Measurements from ENCODE around the gene DCLRE1A.

The DCLRE1A gene

GRCh38 chr10:113854761-113855588 is 1.1 kb upstream of the DCLRE1A start (continued):
- TF ChIP-seq MEIS1 (CRISPR knock-in tag; IDR thresholded peaks at IDR 0.05; ENCODE audit: borderline replicate concordance) (no peak), ZNF223 (tag by site-specific recombination; IDR thresholded peaks at IDR 0.05) (no peak), ZNF510 (tag by site-specific recombination; IDR thresholded peaks at IDR 0.05; ENCODE audit: insufficient replicate concordance) (no peak), SCRT1 (tag by site-specific recombination; IDR thresholded peaks at IDR 0.05; ENCODE audit: borderline replicate concordance) (no peak), KLF10 (tag by site-specific recombination; IDR thresholded peaks at IDR 0.05) (no peak), ZBTB7A (tag by site-specific recombination; IDR thresholded peaks at IDR 0.05; ENCODE audit: low read depth) (no peak), FEZF1 (tag by site-specific recombination; IDR thresholded peaks at IDR 0.05) (no peak), ZNF416 (tag by site-specific recombination; IDR thresholded peaks at IDR 0.05) (no peak), ZNF560 (tag by site-specific recombination; IDR thresholded peaks at IDR 0.05; ENCODE audit: borderline replicate concordance) (no peak), ZNF600 (tag by site-specific recombination; IDR thresholded peaks at IDR 0.05) (peak; percentile 85), ZNF140 (tag by site-specific recombination; IDR thresholded peaks at IDR 0.05) (no peak), GLI4 (tag by site-specific recombination; IDR thresholded peaks at IDR 0.05) (peak; percentile 58; the same call in 1 of the 2 replicates), ZNF202 (tag by site-specific recombination; IDR thresholded peaks at IDR 0.05; ENCODE audit: borderline replicate concordance) (no peak), ZNF555 (tag by site-specific recombination; conservative IDR thresholded peaks at IDR 0.05) (no peak), ZNF394 (tag by site-specific recombination; IDR thresholded peaks at IDR 0.05; ENCODE audit: borderline replicate concordance) (no peak), ZNF324 (tag by site-specific recombination; IDR thresholded peaks at IDR 0.05) (no peak), ZNF280C (tag by site-specific recombination; IDR thresholded peaks at IDR 0.05) (no peak), ZNF561 (tag by site-specific recombination; IDR thresholded peaks at IDR 0.05; ENCODE audit: borderline replicate concordance) (peak; percentile 72; the same call in 1 of the 2 replicates), ZNF19 (tag by site-specific recombination; IDR thresholded peaks at IDR 0.05; ENCODE audit: low read depth) (no peak), ZNF184 (tag by site-specific recombination; IDR thresholded peaks at IDR 0.05) (no peak), ZNF777 (tag by site-specific recombination; IDR thresholded peaks at IDR 0.05; ENCODE audit: borderline replicate concordance) (peak; percentile 75), BCL11B (tag by site-specific recombination; IDR thresholded peaks at IDR 0.05; ENCODE audit: low read depth) (0 out of 2 replicates have a peak, but pooled peaks have one; percentile 12), ZNF24 (tag by site-specific recombination; IDR thresholded peaks at IDR 0.05) (no peak), EGR2 (tag by site-specific recombination; IDR thresholded peaks at IDR 0.05; ENCODE audit: low read depth) (no peak), ZNF248 (tag by site-specific recombination; IDR thresholded peaks at IDR 0.05) (no peak)
- TF ChIP-seq, protein P1, sequence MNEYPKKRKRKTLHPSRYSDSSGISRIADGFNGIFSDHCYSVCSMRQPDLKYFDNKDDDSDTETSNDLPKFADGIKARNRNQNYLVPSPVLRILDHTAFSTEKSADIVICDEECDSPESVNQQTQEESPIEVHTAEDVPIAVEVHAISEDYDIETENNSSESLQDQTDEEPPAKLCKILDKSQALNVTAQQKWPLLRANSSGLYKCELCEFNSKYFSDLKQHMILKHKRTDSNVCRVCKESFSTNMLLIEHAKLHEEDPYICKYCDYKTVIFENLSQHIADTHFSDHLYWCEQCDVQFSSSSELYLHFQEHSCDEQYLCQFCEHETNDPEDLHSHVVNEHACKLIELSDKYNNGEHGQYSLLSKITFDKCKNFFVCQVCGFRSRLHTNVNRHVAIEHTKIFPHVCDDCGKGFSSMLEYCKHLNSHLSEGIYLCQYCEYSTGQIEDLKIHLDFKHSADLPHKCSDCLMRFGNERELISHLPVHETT (tag by site-specific recombination; IDR thresholded peaks at IDR 0.05), result no peak
- TF ChIP-seq, protein P2, sequence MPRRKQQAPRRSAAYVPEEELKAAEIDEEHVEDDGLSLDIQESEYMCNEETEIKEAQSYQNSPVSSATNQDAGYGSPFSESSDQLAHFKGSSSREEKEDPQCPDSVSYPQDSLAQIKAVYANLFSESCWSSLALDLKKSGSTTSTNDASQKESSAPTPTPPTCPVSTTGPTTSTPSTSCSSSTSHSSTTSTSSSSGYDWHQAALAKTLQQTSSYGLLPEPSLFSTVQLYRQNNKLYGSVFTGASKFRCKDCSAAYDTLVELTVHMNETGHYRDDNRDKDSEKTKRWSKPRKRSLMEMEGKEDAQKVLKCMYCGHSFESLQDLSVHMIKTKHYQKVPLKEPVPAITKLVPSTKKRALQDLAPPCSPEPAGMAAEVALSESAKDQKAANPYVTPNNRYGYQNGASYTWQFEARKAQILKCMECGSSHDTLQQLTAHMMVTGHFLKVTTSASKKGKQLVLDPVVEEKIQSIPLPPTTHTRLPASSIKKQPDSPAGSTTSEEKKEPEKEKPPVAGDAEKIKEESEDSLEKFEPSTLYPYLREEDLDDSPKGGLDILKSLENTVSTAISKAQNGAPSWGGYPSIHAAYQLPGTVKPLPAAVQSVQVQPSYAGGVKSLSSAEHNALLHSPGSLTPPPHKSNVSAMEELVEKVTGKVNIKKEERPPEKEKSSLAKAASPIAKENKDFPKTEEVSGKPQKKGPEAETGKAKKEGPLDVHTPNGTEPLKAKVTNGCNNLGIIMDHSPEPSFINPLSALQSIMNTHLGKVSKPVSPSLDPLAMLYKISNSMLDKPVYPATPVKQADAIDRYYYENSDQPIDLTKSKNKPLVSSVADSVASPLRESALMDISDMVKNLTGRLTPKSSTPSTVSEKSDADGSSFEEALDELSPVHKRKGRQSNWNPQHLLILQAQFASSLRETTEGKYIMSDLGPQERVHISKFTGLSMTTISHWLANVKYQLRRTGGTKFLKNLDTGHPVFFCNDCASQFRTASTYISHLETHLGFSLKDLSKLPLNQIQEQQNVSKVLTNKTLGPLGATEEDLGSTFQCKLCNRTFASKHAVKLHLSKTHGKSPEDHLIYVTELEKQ (tag by site-specific recombination; IDR thresholded peaks at IDR 0.05; ENCODE audit: borderline replicate concordance), result no peak
- TF ChIP-seq, protein P3, sequence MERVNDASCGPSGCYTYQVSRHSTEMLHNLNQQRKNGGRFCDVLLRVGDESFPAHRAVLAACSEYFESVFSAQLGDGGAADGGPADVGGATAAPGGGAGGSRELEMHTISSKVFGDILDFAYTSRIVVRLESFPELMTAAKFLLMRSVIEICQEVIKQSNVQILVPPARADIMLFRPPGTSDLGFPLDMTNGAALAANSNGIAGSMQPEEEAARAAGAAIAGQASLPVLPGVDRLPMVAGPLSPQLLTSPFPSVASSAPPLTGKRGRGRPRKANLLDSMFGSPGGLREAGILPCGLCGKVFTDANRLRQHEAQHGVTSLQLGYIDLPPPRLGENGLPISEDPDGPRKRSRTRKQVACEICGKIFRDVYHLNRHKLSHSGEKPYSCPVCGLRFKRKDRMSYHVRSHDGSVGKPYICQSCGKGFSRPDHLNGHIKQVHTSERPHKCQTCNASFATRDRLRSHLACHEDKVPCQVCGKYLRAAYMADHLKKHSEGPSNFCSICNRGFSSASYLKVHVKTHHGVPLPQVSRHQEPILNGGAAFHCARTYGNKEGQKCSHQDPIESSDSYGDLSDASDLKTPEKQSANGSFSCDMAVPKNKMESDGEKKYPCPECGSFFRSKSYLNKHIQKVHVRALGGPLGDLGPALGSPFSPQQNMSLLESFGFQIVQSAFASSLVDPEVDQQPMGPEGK (tag by site-specific recombination; IDR thresholded peaks at IDR 0.05), result peak; percentile 86
- TF ChIP-seq, protein P4, sequence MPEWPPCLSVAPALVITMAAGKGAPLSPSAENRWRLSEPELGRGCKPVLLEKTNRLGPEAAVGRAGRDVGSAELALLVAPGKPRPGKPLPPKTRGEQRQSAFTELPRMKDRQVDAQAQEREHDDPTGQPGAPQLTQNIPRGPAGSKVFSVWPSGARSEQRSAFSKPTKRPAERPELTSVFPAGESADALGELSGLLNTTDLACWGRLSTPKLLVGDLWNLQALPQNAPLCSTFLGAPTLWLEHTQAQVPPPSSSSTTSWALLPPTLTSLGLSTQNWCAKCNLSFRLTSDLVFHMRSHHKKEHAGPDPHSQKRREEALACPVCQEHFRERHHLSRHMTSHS (tag by site-specific recombination; IDR thresholded peaks at IDR 0.05), result no peak
